K562 (cell line): ENCODE measurements around the gene LINGO3.

Experiments
- CCNT2 ChIP-seq: IDR thresholded peaks from 2 replicates; pipeline ENCODE4 v1.6.1; 2011; ENCODE audit warnings: borderline replicate concordance, low read depth, mild to moderate bottlenecking, moderate library complexity, mixed read lengths, low read length; ENCODE audit not compliant: insufficient read length; ENCODE audit errors: extremely low read depth
- ETV5 ChIP-seq: sonication (generic); formaldehyde crosslinking; IDR thresholded peaks from 2 replicates; pipeline ENCODE4 v1.4.0; 2020; ENCODE audit warnings: low read depth, mild to moderate bottlenecking, missing genetic modification reagents
- ZBTB33 ChIP-seq: sonication (generic); formaldehyde crosslinking; IDR thresholded peaks from 2 replicates; pipeline ENCODE4 v1.8.1; 2023; ENCODE audit warnings: mild to moderate bottlenecking, missing genetic modification reagents
- TF ChIP-seq, protein P1 (sequence below): sonication (generic); formaldehyde crosslinking; IDR thresholded peaks from 2 replicates; pipeline ENCODE4 v1.5.0; 2020; ENCODE audit warnings: missing genetic modification reagents
- TF ChIP-seq, protein P2 (sequence below): sonication (generic); formaldehyde crosslinking; IDR thresholded peaks from 2 replicates; pipeline ENCODE4 v1.8.0; 2022; ENCODE audit warnings: mild to moderate bottlenecking, missing genetic modification reagents
- TF ChIP-seq, protein P3 (sequence below), 3 experiments: IDR thresholded peaks in 2 of 3; conservative IDR thresholded peaks in 1 of 3; 2 replicates each; pipeline ENCODE4 v1.5.1; 2011 to 2012; ENCODE audit warnings: low read length in 3 of 3, mild to moderate bottlenecking in 3 of 3, control low read depth in 2 of 3, improper control_type of control experiment in 1 of 3, inconsistent platforms in 1 of 3, low read depth in 1 of 3, mixed read lengths in 1 of 3, moderate library complexity in 1 of 3; ENCODE audit not compliant: insufficient read depth in 2 of 3

- no peak for TF ChIP-seq ETV5 (CRISPR knock-in tag)
- TF ChIP-seq, protein P1, sequence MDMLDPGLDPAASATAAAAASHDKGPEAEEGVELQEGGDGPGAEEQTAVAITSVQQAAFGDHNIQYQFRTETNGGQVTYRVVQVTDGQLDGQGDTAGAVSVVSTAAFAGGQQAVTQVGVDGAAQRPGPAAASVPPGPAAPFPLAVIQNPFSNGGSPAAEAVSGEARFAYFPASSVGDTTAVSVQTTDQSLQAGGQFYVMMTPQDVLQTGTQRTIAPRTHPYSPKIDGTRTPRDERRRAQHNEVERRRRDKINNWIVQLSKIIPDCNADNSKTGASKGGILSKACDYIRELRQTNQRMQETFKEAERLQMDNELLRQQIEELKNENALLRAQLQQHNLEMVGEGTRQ: no peak
- no peak for TF ChIP-seq ZBTB33 (CRISPR knock-in tag)
- TF ChIP-seq CCNT2: no peak
- TF ChIP-seq, protein P2, sequence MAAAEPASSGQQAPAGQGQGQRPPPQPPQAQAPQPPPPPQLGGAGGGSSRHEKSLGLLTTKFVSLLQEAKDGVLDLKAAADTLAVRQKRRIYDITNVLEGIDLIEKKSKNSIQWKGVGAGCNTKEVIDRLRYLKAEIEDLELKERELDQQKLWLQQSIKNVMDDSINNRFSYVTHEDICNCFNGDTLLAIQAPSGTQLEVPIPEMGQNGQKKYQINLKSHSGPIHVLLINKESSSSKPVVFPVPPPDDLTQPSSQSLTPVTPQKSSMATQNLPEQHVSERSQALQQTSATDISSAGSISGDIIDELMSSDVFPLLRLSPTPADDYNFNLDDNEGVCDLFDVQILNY (CRISPR knock-in tag): no peak
- TF ChIP-seq, protein P3, sequence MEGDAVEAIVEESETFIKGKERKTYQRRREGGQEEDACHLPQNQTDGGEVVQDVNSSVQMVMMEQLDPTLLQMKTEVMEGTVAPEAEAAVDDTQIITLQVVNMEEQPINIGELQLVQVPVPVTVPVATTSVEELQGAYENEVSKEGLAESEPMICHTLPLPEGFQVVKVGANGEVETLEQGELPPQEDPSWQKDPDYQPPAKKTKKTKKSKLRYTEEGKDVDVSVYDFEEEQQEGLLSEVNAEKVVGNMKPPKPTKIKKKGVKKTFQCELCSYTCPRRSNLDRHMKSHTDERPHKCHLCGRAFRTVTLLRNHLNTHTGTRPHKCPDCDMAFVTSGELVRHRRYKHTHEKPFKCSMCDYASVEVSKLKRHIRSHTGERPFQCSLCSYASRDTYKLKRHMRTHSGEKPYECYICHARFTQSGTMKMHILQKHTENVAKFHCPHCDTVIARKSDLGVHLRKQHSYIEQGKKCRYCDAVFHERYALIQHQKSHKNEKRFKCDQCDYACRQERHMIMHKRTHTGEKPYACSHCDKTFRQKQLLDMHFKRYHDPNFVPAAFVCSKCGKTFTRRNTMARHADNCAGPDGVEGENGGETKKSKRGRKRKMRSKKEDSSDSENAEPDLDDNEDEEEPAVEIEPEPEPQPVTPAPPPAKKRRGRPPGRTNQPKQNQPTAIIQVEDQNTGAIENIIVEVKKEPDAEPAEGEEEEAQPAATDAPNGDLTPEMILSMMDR (IDR thresholded peaks at IDR 0.05 in 2 of 3, conservative IDR thresholded peaks at IDR 0.05 in 1 of 3; ENCODE audit: insufficient read depth in 2 of 3, low read depth in 1 of 3, low read length in 3 of 3): no peak
Measured at GRCh38 chr19:2318923-2319322, 11.0 kb upstream of the LINGO3 start.
